CD4-positive, alpha-beta T cell treated with Interleukin-17A for 1 hour (primary cell): ENCODE measurements around the gene HCFC1R1.
A peak's percentile ranks its signal among the peaks of the same experiment; 100 is the strongest.

Experiments
- DNase-seq: peaks from one replicate; pipeline ENCODE4 v3.0.0-alpha.2; 2020

The HCFC1R1 gene

DNA sequence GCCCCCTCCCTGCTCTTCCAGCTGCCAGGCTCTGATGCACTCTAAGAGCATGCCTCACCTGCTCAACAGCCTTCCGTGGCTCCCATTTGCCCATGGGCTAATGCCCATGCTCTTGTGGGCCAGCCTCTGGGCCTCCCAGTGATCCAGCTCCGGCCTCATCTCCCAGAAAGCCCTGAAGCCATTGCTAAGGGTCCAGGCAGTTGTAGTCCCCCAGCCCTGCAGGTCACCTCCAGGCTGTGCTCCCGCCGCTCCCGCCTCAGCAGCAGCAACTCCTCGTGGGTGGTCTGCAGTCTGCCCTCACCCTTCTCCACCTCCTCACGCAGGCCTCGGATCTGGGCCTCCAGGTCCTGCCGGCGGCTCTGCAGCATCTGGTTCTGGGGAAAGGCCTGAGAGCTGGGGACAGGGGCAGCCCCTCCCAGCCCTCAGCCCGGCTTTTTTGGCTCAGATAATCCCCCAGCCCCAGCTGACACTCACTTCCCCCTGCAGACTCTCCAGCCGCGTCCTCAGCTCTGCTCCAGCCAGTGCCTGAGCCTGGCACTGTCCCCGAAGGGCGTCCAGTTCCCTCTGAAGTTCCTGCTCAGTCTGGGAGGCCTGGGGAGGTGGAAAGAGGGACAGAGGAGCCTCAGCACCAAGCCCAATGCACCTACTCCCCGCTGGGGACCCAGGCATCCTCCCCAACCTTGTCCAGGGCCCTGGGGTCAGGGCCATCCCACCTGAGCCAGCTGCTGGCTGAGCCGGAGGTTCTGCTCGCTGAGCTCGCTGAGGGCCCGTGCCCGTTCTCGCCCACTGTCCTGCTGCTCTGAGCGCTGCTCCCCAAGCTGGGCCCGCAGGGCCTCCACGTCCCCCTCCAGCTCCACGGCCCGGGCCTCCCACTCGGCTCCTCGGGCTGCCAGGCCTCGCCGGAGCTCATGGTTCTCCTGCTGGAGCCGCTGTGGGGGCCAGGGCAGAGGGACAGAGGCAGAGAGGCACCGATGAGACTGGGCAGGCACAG lies 6.8 kb upstream of the HCFC1R1 start:
- DNase-seq = no peak

DNA sequence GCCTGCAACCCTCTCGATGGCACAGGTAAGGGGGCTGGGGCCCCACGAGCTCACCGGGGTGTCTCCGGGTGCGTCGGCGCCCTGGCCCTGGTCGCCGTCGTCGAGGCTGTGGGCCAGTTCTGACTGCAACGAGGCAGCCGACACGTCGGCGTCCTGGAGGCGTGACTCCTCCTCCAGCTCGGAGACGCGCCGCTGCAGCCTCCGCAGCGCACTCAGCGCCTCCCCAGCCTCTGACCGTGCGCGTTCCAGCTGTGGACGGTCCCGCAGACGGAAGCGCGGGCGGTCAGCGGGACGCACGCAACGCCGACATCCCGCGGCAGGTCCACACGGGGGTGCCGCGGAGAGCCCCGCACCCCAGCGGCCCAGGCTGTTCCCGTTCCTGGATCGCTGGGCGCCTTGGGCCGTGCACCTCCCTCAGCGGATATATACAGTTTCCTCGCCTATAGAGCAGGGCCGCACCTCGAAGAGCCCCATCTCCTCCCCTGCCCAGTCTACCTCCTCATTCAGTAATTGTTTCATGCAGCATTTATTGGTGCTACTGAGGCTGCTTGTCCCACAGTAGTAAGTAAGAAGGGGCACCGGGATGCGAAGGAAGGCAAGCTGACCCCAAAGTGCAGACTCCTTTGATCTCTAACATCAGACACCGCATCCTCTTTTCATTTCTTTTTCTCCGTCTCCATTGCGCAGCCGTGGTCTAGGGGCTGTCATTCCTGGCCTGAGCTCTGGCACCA lies 5.9 kb upstream of the HCFC1R1 start:
- DNase-seq = peak; percentile 43

DNA sequence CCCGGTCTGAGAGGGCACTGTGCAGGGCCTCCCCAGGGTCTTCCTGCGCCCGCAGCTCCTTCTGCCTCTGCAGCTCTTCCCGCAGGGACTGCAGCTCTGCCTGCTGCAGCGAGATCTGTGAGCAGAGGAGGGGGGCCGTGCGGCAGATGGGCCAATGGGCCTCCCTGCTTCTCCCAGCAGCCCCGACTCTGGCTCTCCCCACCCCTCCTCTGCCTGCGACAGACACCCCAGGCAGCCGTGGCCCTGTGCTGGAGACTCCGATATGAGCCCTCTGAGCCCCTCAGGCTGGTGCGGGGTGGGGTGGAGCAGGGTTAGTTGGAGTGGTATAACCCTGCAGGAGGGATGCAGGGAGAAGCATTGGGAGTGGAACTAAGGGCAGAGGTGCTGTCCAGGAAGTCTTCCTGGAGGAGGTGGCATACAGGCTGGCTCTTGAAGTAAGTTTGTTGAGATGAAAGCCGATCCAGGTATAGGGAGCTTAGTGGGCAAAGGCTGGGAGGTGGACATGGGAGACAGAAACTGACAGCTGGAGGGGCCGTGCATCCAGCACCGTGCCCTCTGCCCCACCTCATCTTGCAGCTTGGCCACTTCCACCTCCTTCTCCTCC lies 5.1 kb upstream of the HCFC1R1 start:
- no peak for DNase-seq

DNA sequence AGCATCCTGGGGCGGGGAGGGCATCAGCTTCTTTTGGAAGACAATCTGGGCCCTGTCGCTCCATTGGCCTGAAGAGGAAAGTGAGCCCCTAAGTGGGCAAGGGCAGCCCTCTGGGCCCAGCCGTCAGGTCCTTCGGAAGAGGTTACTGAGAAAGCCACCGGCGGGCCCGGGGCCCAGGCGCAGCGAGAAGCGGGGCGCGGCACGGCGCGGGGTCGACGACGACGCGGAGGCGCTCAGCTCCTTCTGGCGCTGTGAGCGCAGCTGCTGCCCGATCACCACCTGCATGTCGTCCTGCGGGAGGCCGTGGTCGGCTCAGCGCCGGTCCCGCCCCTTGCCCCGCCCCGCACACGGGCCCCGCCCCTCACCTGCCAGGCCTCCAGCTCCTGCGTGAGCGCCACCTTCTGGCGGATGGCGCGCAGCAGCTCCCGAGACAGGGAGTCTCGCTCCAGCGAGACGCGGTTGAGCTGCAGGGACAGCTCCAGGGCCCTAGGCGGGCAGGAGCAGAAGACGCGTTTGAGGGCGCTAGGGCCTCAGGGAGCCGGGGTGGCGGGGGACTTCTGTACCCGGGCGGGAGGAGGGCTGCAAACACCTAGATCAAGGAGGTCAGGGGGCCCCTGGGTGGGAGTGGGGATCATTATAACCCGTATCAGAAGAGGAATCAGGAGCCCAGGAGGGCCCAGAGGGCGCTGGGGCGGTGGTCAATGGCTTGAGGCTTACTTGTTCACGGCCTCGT lies 4.4 kb upstream of the HCFC1R1 start:
- DNase-seq = peak; percentile 88

DNA sequence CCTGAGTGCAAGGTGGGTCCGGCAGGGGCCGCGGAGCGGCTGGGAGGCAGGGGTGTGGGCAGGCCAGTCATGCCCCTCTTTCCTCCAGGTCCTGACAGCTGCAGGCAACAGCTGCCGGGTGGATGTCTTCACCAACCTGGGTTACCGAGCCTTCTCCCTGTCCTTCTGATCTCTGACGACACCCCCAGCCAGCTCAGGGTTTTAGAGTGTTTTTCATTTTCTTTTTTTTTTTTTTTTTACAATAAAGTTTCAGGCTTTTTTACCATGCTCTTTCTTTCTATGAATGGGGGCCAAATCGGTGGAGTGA lies 3.7 kb upstream of the HCFC1R1 start:
- DNase-seq = no peak

DNA sequence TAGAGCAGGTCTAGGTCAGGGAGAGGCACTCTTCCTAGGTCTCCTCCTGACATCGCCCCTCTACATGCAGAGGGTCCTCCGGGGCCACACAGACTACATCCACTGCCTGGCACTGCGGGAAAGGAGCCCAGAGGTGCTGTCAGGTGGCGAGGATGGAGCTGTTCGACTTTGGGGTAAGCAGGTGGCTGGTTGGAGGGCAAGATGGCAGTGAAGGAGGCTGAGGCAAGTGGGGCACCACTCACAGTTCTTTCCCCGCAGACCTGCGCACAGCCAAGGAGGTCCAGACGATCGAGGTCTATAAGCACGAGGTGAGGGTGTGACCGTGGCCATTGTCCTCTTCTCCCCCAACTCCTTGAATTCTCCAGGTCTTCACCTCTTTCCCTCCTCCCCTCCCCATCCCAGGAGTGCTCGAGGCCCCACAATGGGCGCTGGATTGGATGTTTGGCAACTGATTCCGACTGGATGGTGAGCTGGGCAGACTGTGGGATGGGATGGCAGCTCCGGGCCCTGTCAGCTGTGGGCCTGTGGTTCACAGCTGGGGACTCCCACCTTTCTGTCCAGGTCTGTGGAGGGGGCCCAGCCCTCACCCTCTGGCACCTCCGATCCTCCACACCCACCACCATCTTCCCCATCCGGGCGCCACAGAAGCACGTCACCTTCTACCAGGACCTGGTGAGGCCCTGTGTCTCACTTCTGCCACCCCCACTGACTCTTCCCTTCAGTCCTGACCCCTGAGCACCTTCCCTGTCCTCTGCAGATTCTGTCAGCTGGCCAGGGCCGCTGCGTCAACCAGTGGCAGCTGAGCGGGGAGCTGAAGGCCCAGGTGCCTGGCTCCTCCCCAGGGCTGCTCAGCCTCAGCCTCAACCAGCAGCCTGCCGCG lies 3.1 kb upstream of the HCFC1R1 start:
- no peak for DNase-seq

DNA sequence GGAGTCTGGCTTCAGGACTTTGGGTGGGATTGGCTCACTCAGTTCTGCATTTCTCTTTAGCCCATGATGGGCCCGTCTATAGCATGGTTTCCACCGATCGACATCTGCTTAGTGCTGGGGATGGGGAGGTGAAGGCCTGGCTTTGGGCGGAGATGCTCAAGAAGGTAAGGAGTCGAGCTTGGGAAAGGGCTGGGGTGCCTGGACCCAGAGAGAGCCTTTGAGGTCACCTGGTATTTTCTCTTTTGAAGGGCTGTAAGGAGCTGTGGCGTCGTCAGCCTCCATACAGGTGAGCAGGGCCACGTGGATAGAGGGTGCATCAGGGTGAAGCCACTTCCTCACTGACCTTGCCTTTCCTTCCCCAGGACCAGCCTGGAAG lies 2.2 kb upstream of the HCFC1R1 start:
- no peak for DNase-seq

DNA sequence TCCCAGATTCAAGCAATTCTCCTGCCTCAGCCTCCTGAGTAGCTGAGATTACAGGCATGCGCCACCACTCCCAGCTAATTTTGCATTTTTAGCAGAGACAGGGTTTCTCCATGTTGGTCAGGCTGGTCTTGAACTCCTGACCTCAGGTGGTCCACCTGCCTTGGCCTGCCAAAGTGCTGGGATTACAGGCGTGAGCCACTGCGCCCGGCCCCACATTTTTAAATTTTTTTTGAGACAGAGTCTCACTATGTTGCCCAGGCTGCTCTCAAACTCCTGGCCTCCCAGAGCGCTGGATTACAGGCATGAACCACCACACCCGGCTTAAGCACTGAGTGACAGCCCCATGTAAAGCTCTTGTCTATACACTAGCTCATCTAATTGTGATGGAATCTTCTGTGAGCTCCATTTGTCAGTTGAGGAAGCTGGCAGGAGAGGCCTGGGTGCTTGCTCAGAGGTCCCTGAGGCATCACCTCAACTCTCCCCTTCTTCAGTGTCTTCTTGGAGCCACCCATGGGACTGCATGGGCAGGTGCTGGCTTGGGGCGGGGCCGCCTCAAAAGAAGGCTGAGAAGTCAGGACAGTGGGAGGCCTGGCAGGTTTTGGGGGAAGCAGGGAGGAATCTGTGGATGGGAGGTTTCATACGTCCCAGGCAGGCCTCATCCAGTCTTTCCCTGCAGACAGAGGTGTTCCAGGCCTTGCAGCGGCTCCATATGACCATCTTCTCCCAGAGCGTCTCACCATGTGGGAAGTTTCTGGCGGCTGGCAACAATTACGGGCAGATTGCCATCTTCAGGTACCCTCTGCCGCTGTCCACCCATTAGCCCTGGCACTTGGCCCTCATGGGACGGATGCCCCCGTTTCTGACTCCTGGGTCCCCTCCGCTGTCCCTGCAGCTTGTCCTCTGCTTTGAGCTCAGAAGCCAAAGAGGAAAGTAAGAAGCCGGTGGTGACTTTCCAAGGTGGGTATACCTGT lies 1.6 kb upstream of the HCFC1R1 start:
- DNase-seq = no peak

DNA sequence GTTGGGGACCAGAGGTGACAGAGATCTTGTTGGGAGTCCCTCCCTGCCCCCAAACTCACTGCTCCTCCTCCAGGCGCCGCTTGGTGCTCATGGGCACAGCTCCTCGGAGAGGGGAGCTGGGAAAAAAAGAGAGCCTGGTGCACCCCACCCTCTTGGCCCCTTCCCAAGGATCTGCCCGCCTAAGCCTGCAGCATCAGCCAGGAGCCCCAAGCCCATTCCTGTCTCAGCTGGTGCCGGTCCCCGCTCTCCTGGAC lies 400 bp downstream of the HCFC1R1 start:
- DNase-seq = no peak

DNA sequence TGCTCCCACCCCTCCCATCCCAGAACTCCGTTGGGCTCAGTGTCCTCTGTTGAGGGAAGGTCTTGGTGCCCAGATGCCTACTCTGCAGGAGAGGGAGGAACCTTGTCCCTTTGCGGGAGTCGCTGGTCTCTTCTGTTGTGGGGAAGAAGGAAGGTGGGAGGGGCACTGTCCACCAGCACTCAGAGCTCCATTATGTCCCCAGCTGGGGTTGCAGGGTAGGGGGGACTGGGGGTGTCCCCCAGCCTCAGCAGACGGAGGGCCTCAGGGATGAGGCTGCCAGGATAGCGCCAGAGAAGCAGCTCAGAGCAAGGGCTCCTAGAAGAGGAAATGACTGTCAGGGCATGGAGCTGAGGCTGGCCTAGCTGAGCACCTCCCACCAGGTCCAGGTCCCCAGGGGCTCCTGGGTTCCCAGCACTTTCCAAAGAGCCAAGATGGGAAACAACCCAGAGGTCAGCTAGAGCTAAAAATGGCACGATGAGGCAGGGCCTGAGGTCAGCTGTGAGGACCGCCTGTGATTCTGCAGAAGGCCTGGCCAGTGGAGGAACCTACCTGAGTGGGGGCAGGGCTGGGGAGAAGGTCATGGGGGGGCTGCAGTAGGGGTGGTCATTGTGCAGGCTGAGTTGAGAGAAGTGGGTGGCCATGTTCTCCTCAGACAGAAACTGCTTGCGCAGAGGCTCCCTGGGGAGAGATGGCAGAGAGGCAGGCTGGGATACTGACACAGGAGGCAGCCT lies 893 bp downstream of the HCFC1R1 start:
- DNase-seq = no peak

DNA sequence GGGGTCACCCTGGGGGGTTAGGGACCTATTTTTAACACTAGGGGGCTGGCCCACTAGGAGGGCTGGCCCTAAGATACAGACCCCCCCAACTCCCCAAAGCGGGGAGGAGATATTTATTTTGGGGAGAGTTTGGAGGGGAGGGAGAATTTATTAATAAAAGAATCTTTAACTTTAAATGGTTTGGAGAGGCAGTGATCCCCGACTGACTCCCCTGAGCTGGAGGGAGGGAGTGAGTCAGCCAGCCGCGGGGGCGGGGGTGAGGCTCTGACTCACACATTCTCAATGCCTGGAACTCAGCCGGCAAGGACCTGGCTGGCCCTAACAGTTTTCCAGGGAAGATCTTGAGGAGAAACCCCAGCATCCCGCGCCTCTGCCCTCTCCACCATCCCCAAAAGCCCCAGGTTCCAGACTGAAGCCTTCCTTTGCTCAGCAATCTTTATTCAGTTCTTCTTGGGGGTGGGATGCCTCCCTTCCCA lies 1.5 kb downstream of the HCFC1R1 start:
- peak; percentile 67 for DNase-seq

DNA sequence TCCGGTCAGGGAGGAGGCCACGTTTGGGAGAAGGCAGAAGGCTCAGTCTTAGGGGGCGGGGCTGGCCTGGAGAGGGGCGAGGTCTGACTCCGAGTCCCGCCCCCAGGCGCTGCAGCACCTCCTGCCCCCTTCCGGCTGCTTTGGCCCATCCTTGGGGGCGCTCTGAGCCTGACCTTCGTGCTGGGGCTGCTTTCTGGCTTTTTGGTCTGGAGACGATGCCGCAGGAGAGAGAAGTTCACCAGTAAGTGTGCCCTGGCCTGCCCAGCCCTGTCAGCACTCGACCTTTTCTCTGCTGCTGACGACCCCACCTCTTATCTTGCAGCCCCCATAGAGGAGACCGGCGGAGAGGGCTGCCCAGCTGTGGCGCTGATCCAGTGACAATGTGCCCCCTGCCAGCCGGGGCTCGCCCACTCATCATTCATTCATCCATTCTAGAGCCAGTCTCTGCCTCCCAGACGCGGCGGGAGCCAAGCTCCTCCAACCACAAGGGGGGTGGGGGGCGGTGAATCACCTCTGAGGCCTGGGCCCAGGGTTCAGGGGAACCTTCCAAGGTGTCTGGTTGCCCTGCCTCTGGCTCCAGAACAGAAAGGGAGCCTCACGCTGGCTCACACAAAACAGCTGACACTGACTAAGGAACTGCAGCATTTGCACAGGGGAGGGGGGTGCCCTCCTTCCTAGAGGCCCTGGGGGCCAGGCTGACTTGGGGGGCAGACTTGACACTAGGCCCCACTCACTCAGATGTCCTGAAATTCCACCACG lies 2.1 kb downstream of the HCFC1R1 start:
- peak; percentile 68 for DNase-seq

DNA sequence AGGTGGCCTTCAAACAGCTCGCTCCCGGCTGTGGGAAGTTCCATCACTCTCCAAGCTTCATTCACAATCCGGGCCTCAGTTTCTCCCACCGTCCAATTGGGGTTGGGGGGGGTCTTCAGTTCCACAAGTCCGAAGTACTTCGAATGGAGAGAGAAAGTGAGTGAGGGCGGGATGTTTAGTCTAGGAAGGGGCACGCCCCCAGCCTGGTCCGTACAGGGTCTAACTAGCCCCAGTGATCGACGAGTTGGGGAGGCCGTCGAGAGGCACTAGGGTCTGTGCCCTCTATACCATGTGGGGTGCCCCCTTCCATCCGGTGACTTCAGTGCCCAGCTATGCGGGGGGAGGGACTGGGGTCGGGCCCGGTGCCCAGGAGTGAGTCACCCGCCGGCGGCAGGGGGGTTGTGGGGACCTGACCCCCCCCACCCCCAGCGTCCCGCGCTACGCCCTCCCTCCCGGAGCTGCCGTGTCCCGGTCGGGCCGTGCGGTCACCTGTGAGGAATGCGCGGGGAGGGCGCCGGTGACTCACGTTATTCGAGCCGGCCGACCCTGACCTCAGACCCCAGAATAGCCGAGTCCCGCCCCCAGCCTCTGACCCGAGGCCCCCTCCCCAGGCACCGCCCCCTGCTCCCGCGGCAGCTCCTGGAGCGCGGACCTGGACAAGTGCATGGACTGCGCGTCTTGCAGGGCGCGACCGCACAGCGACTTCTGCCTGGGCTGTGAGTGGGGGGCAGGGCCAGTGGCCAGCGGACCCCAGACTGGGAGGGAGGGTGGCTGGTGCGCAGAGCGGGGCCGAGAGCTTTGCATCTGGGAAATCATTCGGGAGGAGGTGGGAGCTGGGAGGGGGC lies 2.9 kb downstream of the HCFC1R1 start:
- peak; percentile 72 for DNase-seq

DNA sequence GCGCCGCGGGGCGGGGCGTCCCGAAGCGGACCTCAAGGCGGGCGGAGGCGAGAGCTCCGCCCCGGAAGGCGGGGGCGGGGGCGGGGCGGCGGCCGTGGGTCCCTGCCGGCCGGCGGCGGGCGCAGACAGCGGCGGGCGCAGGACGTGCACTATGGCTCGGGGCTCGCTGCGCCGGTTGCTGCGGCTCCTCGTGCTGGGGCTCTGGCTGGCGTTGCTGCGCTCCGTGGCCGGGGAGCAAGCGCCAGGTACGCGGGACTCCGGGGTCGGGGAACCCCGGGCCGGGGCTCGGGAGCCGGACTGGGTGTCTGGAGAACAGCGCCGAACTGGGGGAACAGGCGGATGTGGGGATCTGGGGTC lies 3.5 kb downstream of the HCFC1R1 start, which contains the start of gene TNFRSF12A:
Gene TNFRSF12A (plus strand): TSS at position 122 of the 357 bp plus-strand sequence. CDS start 30 bp downstream, at position 152.
- peak; percentile 75 for DNase-seq

DNA sequence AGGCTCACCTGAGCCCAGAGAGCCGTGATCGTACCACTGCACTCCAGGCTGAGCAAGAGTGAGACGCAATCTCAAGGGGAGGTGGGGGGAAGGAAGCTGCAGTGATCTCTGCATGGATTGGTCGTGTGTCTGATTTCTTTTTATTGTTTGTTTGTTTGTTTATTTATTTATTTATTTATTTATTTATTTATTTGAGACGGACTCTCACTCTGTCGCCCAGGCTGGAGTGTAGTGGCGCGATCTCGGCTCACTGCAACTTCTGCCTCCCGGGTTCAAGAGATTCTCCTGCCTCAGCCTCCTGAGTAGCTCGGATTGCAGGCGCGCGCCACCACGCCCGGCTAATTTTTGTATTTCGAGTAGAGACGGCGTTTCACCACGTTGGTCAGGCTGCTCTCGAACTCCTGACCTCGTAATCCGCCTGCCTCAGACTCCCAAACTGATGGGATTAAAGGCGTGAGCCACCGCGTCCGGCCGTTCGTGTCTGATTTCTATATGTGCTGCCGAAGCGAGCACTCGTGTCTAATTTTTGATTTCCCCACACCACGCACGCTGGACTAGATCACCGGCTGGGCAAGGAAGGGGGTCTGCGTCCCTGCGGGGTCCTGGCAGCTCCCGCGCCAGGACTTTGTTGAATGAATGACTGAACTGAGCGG lies 4.0 kb downstream of the HCFC1R1 start:
- no peak for DNase-seq

DNA sequence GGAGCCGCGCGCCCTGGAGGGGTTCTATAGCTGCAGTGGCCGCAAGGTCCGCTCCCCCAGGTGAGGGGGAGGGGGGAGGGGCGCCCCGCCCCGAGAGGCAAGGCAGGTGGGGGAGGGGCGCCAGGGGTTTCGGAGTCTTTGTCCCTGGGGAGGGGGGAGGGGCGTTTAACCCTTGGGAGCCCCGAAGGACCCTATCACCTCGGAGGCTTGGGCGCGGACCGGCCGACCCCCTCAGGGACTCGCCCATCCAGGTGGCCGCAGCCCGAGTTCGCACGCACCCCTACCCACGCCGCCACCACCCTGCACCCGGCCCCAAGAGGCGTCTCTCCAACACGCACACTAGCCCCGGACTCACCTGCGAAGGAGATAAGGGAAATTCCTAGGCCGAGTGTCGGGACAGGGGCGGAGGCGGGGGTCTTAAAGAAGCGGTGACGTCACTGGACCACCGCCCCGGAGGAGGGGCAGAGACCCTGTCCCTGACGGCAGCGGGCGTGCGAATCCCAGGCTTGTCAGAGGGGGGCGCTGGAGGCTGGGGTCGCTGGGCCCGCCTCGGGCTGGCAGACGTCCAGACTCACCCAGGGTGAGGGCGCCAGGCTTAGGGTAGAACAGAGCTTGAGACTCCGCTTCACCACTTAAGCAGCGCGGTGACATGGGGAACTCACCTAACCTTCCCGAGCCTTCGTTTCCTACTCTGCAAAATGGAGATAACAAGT lies 5.8 kb downstream of the HCFC1R1 start, which contains the start of gene CLDN6:
Gene CLDN6 (minus strand): TSS at position 390 of the 713 bp plus-strand sequence. CDS start 2,162 bp downstream, outside the sequence.
- DNase-seq = no peak

DNA sequence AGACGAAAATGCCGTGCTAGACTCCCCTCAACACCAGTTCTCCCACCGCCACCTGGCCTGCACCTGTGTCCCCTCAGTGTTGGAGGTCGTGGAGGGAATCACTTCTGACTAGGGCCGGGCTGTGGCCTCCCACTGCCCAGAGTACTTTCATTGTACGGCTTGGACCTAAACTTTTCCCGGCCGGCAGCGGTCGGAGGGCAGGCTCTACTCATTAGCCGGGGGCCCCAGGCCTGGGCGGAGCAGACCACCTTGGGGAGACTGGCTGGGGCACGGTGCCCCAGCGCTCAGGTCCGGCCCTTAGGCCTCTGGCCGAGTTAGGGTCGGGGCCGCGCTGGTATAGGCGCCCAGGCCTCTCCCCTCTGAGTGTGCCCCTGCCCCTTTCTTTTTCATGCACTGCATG lies 6.4 kb downstream of the HCFC1R1 start:
- DNase-seq = no peak
